NB4 (cell line): Measurements from ENCODE around the gene CENPV.

Experiments used
- POLR2A ChIP-seq: IDR thresholded peaks from 2 replicates; pipeline ENCODE4 v1.6.1; 2011; ENCODE audit warnings: mild to moderate bottlenecking; ENCODE audit not compliant: insufficient read length; ENCODE audit errors: extremely low read depth
- TF ChIP-seq, protein P1 (sequence below): IDR thresholded peaks from one replicate; pipeline ENCODE4 v1.5.1; 2012; ENCODE audit warnings: low read depth, low read length
- TF ChIP-seq, protein P2 (sequence below): IDR thresholded peaks from 2 replicates; pipeline ENCODE4 v1.6.1; 2011; ENCODE audit warnings: low read depth, low read length

DNA sequence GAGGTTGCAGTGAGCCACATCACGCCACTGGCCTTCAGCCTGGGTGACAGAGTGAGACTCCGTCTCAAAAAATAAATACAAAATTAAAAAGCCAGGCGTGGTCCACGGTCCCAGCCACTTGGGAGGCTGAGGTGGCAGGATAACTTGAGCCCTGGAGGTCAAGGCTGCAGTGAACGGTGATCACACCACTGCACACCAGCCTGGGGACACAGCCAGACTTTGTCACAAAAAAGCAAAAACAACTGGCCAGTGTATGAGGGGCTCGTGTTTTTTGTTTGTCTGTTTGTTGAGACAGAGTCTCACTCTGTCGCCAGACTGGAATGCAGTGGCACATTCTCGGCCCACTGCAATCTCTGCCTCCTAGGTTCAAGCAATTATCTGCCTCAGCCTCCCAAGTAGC lies 26.4 kb upstream of the CENPV start:
- TF ChIP-seq, protein P1, sequence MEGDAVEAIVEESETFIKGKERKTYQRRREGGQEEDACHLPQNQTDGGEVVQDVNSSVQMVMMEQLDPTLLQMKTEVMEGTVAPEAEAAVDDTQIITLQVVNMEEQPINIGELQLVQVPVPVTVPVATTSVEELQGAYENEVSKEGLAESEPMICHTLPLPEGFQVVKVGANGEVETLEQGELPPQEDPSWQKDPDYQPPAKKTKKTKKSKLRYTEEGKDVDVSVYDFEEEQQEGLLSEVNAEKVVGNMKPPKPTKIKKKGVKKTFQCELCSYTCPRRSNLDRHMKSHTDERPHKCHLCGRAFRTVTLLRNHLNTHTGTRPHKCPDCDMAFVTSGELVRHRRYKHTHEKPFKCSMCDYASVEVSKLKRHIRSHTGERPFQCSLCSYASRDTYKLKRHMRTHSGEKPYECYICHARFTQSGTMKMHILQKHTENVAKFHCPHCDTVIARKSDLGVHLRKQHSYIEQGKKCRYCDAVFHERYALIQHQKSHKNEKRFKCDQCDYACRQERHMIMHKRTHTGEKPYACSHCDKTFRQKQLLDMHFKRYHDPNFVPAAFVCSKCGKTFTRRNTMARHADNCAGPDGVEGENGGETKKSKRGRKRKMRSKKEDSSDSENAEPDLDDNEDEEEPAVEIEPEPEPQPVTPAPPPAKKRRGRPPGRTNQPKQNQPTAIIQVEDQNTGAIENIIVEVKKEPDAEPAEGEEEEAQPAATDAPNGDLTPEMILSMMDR, result no peak
- no peak for TF ChIP-seq POLR2A
- TF ChIP-seq, protein P2, sequence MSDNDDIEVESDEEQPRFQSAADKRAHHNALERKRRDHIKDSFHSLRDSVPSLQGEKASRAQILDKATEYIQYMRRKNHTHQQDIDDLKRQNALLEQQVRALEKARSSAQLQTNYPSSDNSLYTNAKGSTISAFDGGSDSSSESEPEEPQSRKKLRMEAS, result no peak
